SKM-1 treated with dmso at 0.1 percent for 144 hours (cell line): Measurements from ENCODE around the gene DNAJC11.
"Not testable (repeated sequence)": the region's sequence is repeated elsewhere in the genome, so short reads cannot be mapped to it uniquely, and the experiment has no call there.

Source experiments
- DNase-seq: peaks from one replicate; lab custom pipeline; 2025; ENCODE audit not compliant: unreplicated experiment; lab: John Stamatoyannopoulos, UW

DNAJC11 gene

DNA sequence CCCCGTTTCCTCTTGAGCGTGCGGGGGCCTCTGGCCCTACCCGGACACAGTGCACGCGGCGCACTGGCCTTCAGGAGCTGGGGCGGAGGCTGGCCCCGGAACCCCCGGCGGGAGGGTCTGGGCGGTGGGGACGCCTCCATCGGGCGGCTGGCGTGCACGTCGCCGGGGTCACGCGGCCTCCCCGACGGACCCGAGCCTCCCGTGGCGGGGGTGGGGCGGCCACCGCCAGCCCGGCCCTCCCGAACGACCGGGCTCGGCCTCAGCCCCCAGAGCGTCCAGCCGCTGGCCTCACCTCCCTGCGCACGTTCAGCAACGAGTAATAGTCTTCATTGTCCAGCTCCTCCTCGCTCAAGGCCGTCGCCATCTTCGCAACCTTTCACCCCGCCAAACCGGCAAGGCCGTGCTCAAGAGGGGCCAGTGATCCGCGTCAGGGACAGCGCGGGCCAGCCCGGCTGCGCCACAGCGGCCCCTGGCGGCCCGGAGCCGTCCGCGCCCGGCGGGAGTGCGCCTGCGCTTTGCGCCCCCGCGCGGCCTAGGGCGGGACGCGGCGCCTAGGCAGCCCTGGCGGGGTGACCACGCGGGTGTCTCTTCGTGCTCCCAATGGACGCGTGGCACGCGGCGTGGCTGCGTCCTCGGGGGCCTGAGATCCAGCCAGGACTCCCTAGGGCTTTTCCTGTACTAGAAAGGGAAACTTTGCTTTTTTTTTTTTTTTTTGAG is at the start of gene DNAJC11:
DNAJC11 (minus strand) TSS at position 380 of the 717 bp plus-strand sequence; CDS start at position 364, 16 bp downstream.
- peak; percentile 85 for DNase-seq

DNA sequence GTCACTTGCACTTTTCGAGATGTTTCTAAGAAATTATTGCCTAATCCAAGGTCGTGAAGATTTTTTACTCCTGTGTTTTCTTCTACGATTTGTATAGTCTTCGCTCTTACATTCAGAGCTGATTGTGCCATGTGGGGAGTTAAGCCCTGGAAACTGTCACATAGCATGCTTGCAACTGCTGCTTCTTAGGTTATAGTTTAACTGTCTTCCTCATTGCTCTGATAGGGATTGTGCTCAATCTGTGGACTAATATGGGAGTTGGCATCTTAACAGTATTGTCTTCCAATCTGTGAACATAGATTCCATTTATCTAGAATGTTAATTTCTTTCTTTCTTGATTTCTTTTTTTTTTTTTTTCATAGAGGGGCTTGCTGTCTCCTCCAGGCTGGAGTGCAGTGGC is 48.9 kb upstream of the DNAJC11 start:
- no peak for DNase-seq

DNA sequence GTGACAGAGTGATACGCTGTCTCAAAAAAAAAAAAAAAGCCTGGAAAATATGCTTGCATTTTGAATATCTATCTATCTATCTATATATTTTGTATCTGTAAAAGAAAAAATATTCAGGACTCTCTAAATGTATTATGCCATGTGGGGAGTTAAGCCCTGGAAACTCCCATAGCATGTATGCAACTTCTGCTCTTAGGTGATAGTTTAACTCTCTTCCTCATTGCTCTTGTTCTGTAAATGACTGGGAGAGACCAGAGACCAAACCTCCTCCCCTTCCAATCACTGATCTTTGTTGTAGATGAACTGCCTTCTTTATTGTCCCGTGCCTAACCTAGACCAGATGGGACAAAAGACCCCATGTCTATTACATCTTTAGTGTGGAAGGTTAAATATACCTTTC is 46.1 kb upstream of the DNAJC11 start:
- peak; percentile 50 for DNase-seq

GRCh38 chr1:6745073-6745472 is 43.5 kb upstream of the DNAJC11 start:
- peak; percentile 12 for DNase-seq

DNA sequence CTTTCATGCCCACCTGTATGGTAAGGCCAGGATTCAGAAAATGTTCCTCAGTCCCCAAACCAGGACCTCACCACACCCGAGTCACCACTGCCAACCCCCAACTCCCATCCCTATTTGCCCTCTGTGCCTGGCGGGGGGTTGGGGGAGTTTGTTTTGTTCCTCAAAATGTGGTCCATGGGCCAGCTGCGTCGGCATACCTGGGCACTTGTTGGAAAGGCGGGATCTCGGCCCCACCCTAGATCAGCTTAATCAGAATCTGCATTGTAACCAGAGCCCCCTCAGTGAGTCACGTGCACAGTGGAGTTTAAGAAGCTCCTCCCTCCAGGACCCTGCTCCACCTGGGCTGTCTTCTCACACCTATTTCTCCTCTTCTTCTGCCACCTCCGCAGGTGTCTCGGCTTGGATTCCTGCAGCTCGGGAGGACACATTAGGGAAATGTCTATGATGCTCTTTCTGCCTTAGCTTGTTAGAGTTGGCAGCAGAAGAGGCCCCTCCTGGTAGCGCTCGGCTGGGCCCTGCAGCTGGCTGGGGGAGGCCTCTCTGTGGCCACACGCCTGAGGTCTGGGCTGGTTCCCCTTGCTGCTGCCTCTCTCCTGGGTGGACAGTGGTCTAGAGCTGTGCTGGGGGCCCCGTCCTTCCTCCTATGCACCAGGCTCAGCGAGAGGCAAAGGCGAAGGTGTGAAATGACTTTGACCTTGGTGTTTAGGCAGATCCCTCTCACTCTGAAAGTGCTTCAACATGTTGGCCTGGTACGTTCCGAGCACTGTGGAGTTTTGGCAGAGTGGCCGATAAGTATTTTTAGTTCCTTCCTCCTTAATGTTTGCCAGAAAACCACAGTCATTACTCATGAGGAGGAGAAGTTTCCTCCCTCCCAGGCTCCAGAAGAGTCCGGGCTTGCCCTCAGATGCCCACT is 41.8 kb upstream of the DNAJC11 start:
- DNase-seq: peak; percentile 95

DNA sequence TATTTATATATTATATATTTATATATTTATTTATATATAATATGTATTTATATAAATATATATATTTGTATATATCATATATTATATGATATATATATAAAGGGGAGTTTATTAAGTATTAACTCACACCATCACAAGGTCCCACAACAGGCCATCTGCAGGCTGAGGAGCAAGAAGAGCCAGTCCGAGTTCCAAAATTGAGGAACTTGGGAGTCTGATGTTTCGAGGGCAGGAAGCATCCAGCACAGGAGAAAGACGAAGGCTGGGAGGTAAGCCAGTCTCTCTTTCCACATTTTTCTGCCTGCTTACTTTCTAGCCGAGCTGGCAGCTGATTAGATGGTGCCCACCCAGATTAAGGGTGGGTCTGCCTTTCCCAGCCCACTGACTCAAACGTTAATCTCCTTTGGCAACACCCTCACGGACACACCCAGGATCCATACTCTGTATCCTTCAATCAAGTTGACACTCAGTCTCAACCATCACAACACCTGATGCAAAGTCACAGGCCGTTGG is 41.1 kb upstream of the DNAJC11 start:
- DNase-seq: peak; percentile 17

DNA sequence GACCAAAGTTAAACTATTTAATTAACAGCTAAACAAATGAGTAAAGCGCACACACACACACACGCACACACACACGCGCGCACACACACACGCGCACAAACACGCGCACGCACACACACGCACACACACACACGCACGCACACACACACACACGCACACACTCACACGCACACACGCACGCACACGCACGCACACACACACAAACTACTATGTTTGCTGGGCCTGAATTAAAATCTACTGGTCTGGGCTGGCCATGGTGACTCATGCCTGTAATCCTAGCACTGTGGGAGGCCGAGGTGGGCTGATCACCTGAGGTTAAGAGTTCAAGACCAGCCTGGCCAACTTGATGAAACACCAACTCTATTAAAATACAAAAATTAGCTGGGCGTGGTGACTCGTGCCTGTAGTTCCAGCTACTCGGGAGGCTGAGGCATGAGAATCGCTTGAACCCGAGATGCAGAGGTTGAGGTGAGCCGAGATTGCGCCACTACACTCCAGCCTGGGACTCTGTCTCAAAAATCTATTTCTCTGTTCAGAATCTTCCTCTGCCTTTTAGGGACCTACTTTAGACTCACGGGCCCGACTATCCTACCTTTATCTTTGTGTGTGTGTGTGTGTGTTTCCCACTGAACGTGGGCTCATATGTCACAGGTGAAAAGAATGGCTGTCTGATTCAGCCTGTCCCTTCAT is 37.5 kb upstream of the DNAJC11 start:
- no peak for DNase-seq

- DNase-seq: no peak
These were observed 31.3 kb upstream of the DNAJC11 start for GRCh38 chr1:6732942-6733341.

DNA sequence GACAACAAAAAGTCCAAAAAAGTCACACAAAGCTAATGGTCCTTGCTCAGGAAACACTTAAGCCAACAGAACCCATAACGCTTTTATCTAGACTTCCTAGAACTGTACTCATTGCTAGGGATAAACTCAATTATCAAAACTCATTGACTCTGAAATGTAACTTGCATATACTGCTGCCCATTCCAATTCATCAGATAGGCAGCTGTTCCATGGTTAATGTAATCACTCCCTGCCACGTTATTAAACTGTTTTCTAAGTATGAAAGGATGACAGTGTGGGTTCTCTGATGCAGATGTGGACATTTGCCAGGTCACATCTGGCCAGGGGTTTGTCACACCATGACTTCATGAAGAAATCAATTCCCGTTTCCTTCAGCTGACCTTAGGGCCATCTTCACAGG is 30.3 kb upstream of the DNAJC11 start:
- DNase-seq: no peak

DNA sequence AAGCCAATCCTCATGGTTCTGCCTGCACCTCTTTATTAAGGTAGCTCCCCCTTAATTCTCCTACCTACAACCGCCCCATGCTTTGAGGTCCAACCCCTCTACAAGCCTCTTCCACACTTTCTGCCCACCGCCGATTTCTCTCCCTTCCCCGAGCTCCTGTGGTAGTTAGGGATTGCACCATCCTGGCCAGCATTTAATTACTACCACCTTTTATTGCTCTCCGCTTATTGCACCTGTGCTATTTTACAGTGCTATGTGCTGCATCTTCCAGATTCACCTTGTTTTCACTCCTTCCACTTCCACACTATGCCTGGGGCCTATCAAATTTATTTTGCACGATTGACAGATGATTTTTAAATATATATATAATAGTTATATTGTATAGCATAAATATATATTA is 29.3 kb upstream of the DNAJC11 start:
- no peak for DNase-seq

DNA sequence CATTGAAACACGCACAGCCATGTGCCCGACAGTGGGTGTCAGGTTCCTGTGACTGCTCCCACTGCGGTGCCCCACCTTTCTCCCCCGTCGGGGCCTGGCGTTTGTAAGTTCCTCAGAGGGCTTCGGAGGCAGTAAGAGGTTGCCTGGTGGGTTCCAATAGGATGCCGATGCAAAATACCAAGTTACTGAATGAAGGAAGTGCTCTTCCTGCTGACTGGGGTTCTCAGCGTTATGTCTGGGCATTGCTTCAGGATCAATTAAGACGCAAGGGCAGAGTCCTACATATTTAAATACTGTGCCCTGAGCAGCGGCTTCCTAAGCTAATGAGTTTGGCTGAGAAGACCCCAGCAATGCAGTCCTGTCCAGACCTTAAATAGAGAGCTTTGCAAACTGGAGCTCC is 28.9 kb upstream of the DNAJC11 start:
- no peak for DNase-seq

GRCh38 chr1:6727535-6727934 is 25.9 kb upstream of the DNAJC11 start:
- peak; percentile 77 for DNase-seq

GRCh38 chr1:6726253-6726652 is 24.6 kb upstream of the DNAJC11 start:
- DNase-seq: no peak

- no peak for DNase-seq
These were observed 23.0 kb upstream of the DNAJC11 start for GRCh38 chr1:6724517-6725141.

DNA sequence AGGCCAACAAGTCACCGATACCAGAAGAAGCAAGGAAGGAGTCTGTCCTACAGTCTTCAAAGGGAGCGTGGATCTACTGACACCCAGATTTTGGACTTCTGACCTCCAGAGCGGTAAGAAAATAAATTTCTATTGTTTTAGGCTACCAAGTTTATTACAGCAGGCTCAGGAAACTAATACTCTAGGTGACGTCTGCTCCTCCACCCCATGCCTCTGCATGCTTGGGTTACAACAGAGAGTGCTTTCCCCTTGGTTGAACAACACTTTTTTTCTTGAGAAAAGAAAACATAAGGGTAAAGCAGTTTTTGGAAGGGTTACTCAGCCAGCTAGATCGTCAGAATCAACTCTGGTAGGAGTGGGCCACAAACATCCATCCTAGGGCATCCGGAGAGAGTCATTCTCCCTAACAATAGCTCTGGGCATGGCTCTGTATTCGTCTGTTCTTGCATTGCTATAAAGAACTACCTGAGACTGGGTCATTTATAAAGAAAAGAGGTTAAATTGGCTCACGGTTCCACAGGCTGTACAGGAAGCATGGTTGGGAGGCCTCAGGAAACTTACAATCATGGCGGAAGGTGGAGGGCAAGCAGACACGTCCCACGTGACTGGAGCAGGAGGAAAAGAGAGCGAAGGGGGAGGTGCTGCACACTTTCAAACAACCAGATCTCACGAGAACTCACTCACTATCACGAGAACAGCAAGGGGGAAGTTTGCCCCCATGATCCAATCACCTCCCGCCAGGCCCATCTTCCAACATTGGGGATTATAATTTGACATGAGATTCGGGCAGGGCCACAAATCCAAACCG is 22.2 kb upstream of the DNAJC11 start:
- no peak for DNase-seq

DNA sequence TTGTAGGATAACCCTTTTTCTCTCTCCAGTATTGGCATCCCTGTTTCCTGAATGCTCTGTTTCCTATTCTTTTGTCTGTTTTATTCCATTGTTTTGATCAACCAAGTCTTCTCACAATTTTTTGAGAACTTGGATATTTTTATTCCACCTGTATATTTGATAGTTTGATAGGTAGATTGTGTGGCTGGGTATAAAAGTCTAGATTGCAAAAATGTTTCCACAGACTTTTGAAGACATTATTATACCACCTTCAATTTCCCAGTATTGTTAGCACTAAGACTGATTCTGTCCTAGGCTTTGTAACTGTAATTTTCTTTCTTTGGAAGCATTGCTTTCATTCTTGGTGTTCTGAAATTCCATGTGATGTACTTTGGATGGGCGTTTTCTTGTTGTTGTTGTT is 9.6 kb upstream of the DNAJC11 start:
- DNase-seq: no peak

GRCh38 chr1:6704746-6705145 is 3.1 kb upstream of the DNAJC11 start:
- DNase-seq: no peak

- no peak for DNase-seq
These were observed 1.4 kb upstream of the DNAJC11 start for GRCh38 chr1:6703016-6703415.

GRCh38 chr1:6700853-6701436 is 671 bp downstream of the DNAJC11 start:
- no peak for DNase-seq

GRCh38 chr1:6699915-6700314 is 1.7 kb downstream of the DNAJC11 start:
- not testable (repeated sequence) for DNase-seq
